GM21528 (cell line): ENCODE data around the gene EDN1.

Experiments
- ATAC-seq: cut with Tn5 transposase; IDR thresholded peaks from one replicate; pipeline ENCODE4 v1.9.1; 2021; ENCODE audit warnings: mild to moderate bottlenecking, moderate library complexity; ENCODE audit not compliant: unreplicated experiment, low FRiP score

EDN1 gene

GRCh38 chr6:12293235-12293930 lies 3.2 kb downstream of the EDN1 start:
- no peak for ATAC-seq

DNA sequence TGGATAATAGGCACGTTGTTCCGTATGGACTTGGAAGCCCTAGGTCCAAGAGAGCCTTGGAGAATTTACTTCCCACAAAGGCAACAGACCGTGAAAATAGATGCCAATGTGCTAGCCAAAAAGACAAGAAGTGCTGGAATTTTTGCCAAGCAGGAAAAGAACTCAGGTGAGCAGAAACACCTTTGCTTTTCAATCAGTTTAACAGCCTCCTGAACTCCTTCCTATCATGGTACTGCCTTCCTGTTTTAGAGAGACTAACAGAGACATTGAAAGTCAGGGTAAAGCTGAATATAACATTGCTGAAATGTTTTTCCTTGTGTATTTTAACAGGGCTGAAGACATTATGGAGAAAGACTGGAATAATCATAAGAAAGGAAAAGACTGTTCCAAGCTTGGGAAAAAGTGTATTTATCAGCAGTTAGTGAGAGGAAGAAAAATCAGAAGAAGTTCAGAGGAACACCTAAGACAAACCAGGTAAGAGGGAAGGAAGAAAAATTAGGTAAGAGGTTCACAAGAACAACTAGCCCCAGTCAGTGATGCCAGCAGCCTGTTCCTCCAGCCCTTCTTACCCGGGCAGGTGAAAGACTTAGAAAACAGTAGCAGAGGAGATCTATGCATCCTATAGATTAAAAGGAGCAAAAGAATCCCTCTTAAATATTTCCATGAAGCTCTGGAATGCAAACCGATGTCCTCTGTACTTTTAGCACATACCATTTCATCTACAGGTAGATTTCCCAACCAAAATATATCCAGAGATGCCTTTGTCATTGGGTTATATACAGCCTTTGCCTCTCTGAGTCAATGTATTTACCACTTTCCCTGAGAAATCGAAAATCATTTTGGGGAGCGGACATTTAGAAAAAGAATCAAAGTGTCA lies 4.0 kb downstream of the EDN1 start:
- ATAC-seq = no peak

DNA sequence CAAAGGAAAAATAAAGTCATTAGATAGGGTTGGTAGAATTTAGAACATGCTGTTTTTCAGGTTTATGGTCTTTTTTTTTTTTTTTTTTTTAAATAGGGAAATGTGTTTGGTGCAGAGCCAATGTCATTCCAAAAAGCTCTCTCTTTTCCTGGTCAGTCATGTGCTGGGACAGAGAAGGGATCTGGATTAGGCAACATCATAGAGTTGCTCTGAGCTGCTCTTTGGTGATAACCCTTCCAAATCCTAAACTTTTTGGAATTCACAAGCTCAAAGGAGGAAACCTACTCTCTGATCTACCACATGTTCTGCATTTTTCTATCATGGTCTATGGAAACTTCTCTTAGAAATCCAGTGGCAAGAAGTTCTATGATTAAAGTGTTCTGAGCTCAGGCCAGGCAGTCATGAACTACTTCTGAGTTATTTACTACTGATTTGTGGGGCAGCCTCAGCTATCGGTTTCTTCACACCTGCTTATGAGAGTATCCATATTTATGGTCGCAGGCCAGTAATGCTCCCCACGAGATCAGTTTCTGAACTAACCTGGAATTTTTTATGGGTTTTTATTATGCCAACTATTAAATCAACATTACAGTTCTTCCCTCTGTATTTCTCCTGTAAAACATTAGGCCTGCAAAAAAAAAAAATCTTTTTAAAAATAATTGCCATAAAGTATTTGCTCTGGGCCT lies 4.8 kb downstream of the EDN1 start:
- ATAC-seq = no peak

GRCh38 chr6:12295558-12296254 lies 5.5 kb downstream of the EDN1 start:
- no peak for ATAC-seq

GRCh38 chr6:12296255-12296573 lies 6.1 kb downstream of the EDN1 start:
- no peak for ATAC-seq

- no peak for ATAC-seq
These were observed 6.4 kb downstream of the EDN1 start for GRCh38 chr6:12296604-12297003.

DNA sequence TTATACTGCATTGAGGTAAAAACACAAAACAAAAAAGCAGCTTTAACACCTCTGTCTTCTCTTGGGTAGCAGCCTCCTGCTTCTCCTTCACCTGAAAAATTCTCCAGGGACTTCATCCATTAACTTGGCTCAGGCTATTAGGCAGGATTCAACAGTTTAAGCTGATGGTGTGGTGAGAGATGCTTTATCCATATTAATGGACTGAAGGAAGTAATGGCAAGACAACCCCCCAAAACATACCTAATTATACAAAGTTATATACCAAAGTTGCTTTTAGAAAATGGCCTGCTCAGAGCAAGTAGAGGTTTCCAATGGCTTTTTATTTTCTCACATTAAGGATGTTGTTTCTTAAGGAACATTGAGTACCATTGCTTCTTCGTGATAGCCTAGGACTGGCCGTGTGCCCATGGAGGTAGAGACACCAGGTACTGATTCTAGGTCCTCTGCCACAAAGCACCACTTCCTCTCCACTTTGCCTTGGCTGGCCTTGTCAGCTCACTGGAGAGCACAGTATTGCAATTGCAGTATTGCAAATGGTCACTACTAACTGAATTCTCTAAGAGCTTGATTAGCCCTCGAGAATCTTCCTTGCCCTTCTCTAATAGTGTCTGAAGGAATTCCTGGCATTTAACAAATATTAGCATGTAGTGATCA lies 7.3 kb downstream of the EDN1 start:
- ATAC-seq = no peak

GRCh38 chr6:12298017-12298978 lies 8.1 kb downstream of the EDN1 start:
- no peak for ATAC-seq

DNA sequence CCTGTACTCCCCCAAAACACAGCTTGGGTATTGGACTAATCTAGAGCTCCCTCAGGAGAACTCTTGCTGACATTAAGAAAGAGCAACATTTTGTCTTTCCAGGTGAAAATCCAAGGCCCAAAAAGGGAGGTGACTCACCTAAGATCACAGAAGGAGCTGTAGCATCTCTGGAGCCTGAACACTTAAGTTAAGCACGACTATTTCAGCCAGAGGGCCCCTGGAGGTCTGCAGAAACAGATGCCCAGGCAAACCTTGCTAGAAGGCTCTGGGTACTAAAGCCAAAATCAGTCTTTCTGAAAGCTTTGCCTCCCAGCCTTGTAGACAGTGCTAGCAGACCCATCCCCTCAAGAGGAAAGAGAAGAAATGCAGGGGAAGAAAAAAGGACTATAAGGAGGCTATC lies 8.8 kb downstream of the EDN1 start:
- ATAC-seq = no peak

GRCh38 chr6:12301018-12301417 lies 10.9 kb downstream of the EDN1 start:
- ATAC-seq = no peak

GRCh38 chr6:12304487-12304886 lies 14.3 kb downstream of the EDN1 start:
- no peak for ATAC-seq

GRCh38 chr6:12309070-12309469 lies 18.9 kb downstream of the EDN1 start:
- ATAC-seq = no peak

DNA sequence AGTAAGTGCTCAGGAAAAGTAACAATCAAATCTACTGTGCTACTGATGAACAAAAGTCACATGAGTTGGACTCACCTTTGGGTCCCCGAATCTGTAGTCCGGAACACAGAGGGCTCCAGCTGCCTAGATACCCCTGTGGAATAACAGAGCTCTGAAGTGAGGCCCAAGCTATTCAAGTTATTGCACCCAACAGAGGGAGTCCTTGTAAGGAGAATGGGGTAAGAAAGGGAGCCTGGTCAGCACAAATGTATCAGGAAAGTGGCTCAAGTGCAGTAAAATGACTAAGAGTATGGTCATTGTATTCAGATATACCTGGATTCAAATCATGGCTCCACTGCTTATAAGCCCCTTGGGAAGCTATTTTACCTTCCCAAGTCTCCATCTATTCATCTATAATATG lies 20.9 kb downstream of the EDN1 start:
- no peak for ATAC-seq

DNA sequence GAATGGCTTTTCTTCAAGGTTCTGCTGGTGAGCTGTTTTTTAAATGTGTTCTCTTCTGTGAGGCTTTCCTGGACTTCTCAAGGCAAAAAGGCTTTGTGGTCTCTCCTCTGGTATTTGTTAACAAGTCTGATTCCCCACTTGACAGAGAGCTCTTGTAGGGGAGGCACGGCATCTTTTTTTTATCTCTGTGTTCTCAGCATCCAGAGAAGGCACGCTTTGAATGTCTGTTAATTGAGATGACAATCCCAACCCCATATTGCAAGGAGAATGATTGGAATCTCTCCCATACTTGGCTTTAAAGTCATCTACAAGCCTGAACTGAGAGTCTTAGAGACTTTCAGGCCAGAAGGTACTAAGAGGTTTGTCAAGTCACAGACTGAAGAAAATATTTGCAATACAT lies 22.6 kb downstream of the EDN1 start:
- no peak for ATAC-seq

DNA sequence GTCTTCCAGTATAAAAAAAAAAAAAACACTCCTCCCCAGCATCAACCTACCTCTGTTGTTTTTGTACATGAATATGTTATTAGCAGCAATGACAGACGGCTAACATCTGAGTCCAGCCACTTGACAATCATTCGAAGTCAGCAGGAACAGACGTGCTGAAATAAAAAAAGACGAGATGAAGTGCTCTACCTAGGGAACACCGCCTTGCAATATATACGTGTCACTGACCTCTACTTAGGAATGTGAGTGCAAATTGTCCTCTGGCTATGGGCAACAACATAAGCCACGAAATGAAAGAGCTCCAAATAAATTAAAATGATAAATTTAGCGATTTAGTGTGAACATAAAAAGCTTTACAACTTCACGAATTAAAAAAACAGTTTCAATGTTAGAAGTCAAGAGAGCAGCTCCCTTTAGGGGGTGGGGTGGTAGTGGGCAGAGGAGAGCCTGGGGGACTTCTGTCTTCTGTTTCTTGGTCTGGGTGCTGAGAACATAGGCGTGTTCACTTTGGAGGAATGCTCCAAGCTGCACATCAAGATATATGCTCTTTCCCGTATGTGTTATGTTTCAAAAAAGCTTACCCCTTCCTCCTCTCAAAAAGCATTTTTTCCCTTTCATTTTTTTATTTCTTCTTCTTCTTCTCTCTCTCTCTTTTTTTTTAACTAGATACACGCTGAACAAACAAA lies 23.3 kb downstream of the EDN1 start:
- ATAC-seq = no peak

GRCh38 chr6:12313992-12314589 lies 23.9 kb downstream of the EDN1 start:
- no peak for ATAC-seq

- ATAC-seq = no peak
These were observed 24.6 kb downstream of the EDN1 start for GRCh38 chr6:12314751-12315150.

GRCh38 chr6:12315292-12316081 lies 25.3 kb downstream of the EDN1 start:
- no peak for ATAC-seq
